ENCODE data around the gene SLC16A5.
"Not testable (repeated sequence)": the region's sequence is repeated elsewhere in the genome, so short reads cannot be mapped to it uniquely, and the experiment has no call there.

Gene SLC16A5

GRCh38 chr17:75044716-75045115, 43.0 kb upstream of the SLC16A5 start:
- Histone ChIP-seq H3K36me3 (ENCODE audit: insufficient read depth, low read length) (peaks cover 32% of the 10 kb centered on the region), H3K27ac (ENCODE audit: low read length) (no peak overlapping the region), H3K9ac (ENCODE audit: low read depth, low read length) (no peak overlapping the region), H2AFZ (ENCODE audit: low read depth, low read length) (no peak overlapping the region), H3K4me3 (ENCODE audit: low read depth in 1 of 2, low read length in 2 of 2) (no peak overlapping the region), H3K4me1 (ENCODE audit: insufficient read depth, low read length) (peaks cover 29% of the 10 kb centered on the region), H3K4me2 (ENCODE audit: insufficient read depth, low read length) (no peak overlapping the region), H3K79me2 (ENCODE audit: insufficient read depth, low read length) (peaks cover 43% of the 10 kb centered on the region), H4K20me1 (ENCODE audit: insufficient read depth, low read length) (no peaks in the 10 kb centered on the region), H3K9me3 (ENCODE audit: insufficient read depth, low read length, severe bottlenecking) (no peaks in the 10 kb centered on the region), H3K27me3 (ENCODE audit: insufficient read depth, low read length, poor library complexity) (no peaks in the 10 kb centered on the region)
- DNase-seq (no peak), ATAC-seq (ENCODE audit: insufficient read depth, low read depth) (no peak)
- no peak for TF ChIP-seq EZH2 (IDR thresholded peaks at IDR 0.05; ENCODE audit: borderline replicate concordance, low read depth, low read length, severe bottlenecking)
- no peak for TF ChIP-seq CTCF (IDR thresholded peaks at IDR 0.05; ENCODE audit: borderline replicate concordance, extremely low read depth, low read length, poor library complexity, severe bottlenecking)

GRCh38 chr17:75045946-75046406, 41.8 kb upstream of the SLC16A5 start:
- peaks cover 29% of the 10 kb centered on the region for H3K4me1 ChIP-seq (ENCODE audit: insufficient read depth, low read length)
- DNase-seq; H2AFZ ChIP-seq (ENCODE audit: low read depth, low read length); ATAC-seq (ENCODE audit: insufficient read depth, low read depth); H4K20me1 ChIP-seq (ENCODE audit: insufficient read depth, low read length); H3K9me3 ChIP-seq (ENCODE audit: insufficient read depth, low read length, severe bottlenecking); H3K27me3 ChIP-seq (ENCODE audit: insufficient read depth, low read length, poor library complexity): not testable (repeated sequence)
- H3K9ac ChIP-seq (ENCODE audit: low read depth, low read length), result peak overlapping the region; percentile 80
- H3K4me2 ChIP-seq (ENCODE audit: insufficient read depth, low read length), result peak overlapping the region; percentile 79
- peaks cover 22% of the 10 kb centered on the region for H3K36me3 ChIP-seq (ENCODE audit: insufficient read depth, low read length)
- peaks cover 44% of the 10 kb centered on the region for H3K79me2 ChIP-seq (ENCODE audit: insufficient read depth, low read length)
- H3K27ac ChIP-seq (ENCODE audit: low read length), result peak overlapping the region; percentile 79
- H3K4me3 ChIP-seq (ENCODE audit: low read depth in 1 of 2, low read length in 2 of 2), result peak overlapping the region; percentile 81 to 95

GRCh38 chr17:75046407-75047289, 41.1 kb upstream of the SLC16A5 start, which contains the start of the genes ATP5PD and KCTD2:
Gene ATP5PD (minus strand): TSS chr17:75046969. CDS start chr17:75042650, 4,319 bp downstream.
Gene KCTD2 (plus strand): TSS chr17:75047225. CDS start chr17:75047251, 26 bp downstream.
- peak within 1 kb of the TSS; percentile 80 for H3K9ac ChIP-seq (ENCODE audit: low read depth, low read length)
- H3K27ac ChIP-seq (ENCODE audit: low read length), result peak within 1 kb of the TSS; percentile 79
- peak within 1 kb of the TSS; percentile 95 for H2AFZ ChIP-seq (ENCODE audit: low read depth, low read length)
- peak within 1 kb of the TSS; percentile 90 for H3K4me2 ChIP-seq (ENCODE audit: insufficient read depth, low read length)
- no peaks in the 10 kb centered on the region for H3K9me3 ChIP-seq (ENCODE audit: insufficient read depth, low read length, severe bottlenecking)
- TF ChIP-seq EZH2 (IDR thresholded peaks at IDR 0.05; ENCODE audit: borderline replicate concordance, low read depth, low read length, severe bottlenecking), result no peak
- TF ChIP-seq CTCF (IDR thresholded peaks at IDR 0.05; ENCODE audit: borderline replicate concordance, extremely low read depth, low read length, poor library complexity, severe bottlenecking), result no peak
- no peaks in the 10 kb centered on the region for H3K27me3 ChIP-seq (ENCODE audit: insufficient read depth, low read length, poor library complexity)
- H3K4me3 ChIP-seq (ENCODE audit: low read depth in 1 of 2, low read length in 2 of 2), result peak within 1 kb of the TSS; percentile 81 to 95
- H4K20me1 ChIP-seq (ENCODE audit: insufficient read depth, low read length), result no peaks in the 10 kb centered on the region
- H3K36me3 ChIP-seq (ENCODE audit: insufficient read depth, low read length), result peaks cover 18% of the 10 kb centered on the region
- peak; percentile 95 for ATAC-seq (ENCODE audit: insufficient read depth, low read depth)
- peaks cover 29% of the 10 kb centered on the region for H3K4me1 ChIP-seq (ENCODE audit: insufficient read depth, low read length)
- peaks cover 44% of the 10 kb centered on the region for H3K79me2 ChIP-seq (ENCODE audit: insufficient read depth, low read length)
- DNase-seq, result peak; percentile 97

Measured in DND-41 (cell line).